GM21619 (cell line): Measurements from ENCODE around the gene LZTFL1.

Source experiments
- ATAC-seq: cut with Tn5 transposase; IDR thresholded peaks from one replicate; pipeline ENCODE4 v1.9.1; 2021; ENCODE audit not compliant: unreplicated experiment

The LZTFL1 gene

GRCh38 chr3:45814322-45814721, 27.6 kb downstream of the LZTFL1 start:
- ATAC-seq, result no peak

DNA sequence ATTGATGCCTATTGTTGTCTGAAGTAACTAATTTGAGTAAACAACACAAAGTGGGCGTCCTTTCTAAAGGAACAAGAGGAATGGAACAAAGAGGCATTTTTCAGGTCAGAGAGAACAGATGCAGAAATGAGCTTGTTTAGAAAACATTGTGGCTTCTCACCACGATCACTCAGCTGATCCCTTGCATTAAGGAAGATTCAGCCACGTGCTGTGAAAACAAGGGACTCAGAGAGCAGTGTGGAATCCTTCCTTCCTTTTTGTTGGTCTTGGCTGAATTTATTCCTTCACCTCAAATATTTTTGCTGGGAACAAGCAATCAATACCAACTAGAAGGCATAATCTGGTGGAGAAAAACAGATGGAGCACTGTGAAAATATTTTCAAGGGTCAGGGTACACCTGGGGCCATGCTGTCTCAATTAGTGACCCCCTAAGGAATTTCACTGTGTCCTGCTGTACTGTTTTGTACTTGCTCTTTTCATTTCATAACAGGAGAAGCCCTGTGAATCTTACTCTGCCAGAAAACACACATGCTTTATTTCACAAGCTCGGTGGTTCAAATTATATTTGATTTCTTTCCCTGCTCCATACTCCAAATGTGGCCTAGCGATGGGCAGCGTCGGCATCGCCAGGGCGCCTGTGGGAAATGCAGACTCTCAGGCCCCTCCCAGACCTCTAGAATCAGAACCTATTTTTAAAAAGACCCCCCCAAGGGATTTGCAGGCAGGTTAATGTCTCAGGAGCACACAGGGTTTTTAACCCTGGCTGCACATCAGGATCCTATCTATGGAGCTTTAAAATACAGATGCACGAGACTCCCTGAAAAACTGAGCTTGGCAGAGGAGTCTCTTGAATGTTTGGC, 34.0 kb downstream of the LZTFL1 start:
- ATAC-seq, result no peak

GRCh38 chr3:45807133-45807532, 34.8 kb downstream of the LZTFL1 start:
- no peak for ATAC-seq

- ATAC-seq, result no peak
Observed at GRCh38 chr3:45806072-45806471, 35.8 kb downstream of the LZTFL1 start.

DNA sequence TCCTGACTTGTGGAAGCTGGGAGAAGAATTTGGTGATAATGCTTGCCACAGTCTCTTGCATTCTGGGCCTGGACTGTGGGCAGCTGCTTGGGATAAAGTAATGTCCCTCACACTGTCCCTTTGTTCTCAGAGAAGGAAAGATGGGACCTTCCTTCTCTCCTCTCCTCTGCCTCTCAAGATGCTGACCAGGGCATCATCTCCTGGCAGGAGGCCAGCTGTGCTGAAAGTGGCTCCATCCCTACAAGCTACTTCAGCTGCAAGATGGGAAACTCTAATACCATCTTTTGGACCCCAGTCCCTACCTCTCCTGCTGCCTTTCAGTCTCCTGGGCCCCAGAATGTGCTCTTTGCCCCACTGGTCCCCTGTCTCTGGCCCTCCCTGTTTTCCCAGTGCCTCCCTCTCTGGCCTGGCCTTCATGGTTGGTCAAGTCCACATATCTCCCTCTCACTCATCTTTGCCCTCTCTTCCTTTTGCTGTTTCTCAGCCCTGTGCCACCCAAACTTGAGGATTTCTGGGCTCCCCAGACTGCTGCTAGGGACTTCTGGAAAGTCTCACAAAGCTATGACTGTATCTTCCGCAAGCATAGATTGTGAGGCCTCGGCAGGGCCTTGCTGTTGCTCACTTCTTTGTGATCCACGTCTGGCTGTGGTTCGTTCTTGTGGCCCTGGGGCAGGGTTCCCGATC, 38.5 kb downstream of the LZTFL1 start:
- no peak for ATAC-seq

DNA sequence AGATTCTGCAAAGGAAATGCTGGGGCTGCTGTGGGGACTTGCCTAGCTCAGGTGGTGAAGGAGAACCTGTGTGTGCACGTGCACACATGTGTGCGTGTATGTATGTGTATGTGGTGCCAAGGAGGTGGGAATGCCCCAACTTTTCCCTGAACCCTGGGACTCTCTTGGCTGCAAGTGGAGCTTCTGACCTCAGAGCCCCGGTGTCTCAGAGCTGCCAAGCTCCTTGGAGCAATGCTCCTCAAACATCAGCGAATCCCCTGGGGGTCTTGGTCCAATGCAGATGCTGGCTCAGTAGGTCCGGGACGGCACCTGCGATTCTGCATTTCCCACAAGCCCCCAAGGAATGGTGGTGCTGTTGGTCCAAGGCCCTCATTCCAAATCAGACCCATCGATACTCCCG, 39.8 kb downstream of the LZTFL1 start:
- no peak for ATAC-seq

DNA sequence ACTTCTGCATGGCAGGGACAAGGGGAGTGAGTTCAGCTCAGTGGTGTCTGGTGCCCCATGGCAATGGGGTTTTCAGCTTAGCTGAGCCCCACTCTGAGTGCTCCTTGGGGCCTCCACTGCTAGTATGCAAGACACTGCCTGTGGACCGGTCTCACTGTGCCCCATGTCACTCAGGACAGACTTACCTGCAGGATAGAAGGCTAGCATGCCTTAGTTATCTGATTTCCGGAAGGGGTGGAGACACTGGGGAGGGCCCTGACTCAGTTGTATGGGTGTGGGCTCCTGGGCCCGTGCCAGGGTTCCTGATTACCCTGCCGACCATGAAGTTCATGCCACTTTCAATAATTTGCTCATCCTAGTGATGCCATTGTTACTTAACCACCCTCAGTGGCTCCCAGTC, 41.3 kb downstream of the LZTFL1 start:
- ATAC-seq, result no peak

DNA sequence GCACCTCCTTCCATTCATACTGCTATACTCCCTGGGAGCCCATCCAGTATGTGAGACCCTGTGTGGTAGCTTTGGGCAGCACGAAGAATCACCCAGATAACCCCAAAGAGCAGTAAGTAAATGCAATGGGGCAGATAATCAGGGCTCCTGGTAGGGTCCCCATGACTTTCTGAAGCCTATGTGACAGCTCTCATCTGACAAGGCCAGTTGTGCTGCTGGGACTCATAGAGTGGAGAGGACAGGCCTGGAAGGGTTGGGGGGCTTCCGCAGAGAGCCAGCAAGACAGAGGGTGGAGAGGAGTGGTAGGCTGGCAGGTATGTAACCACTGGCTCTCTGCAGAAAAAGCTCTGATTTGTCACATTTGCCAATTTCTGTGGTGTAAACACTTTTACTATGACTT, 42.3 kb downstream of the LZTFL1 start:
- ATAC-seq, result no peak

GRCh38 chr3:45798034-45798433, 43.9 kb downstream of the LZTFL1 start:
- no peak for ATAC-seq

DNA sequence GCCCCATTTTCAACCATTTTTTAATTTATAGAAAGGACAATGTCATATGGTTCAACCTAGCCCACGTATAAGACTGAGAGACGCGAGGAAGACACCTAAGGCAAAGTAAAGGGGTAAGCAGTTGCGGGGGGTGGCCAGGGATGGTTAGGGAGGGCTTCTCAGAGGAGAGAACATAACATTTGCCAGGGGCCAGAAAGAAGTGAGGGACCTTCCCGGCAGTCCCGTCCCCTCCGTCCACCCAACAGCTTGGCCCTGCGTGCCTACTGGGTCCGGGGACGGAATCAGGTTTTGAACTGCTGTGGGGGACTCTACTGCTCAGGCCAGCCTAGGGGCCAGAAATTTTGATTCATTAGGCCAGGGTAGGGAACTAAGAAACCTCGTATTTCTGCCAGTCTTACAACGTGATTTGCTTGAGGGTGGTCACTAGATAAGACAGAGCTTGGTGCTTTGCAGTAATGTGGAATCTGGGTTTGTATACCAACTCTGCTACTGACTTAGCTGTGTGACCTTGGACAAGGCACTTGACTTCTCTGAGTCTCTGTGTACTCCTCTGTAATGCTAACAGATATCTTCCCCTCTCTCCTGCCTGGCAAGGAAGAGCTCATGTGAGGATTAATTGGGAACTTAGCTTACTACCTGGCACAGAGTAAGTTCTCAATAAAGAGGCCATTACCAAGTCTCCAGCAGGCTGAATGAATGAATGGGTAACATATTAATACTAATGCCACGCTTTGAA, 44.8 kb downstream of the LZTFL1 start:
- no peak for ATAC-seq

- ATAC-seq, result no peak
Observed at GRCh38 chr3:45795882-45796765, 45.8 kb downstream of the LZTFL1 start, which contains the start of gene SLC6A20. TSS of gene SLC6A20 (minus strand) at chr3:45796536. CDS start at chr3:45796419, 117 bp downstream.

DNA sequence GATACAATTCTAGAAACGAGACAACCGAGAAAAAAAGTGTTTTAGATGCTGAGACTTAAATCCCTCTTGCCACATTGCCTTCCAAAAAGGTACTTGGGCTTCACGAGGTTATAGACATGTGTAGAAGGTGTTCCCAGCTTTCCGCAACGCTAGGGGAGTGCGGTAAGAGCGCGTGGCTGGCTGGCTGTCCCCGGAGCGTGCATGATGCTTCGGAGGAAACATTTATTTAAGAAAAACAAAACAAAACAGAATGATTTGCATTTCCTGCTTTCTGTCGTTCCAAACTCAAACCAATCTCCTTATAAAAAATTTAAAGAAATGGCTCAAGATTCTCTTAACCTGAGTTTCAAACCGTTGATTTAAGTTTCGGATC, 46.4 kb downstream of the LZTFL1 start:
- no peak for ATAC-seq

- ATAC-seq, result no peak
Observed at GRCh38 chr3:45794660-45795059, 47.3 kb downstream of the LZTFL1 start.

GRCh38 chr3:45794177-45794560, 47.8 kb downstream of the LZTFL1 start:
- no peak for ATAC-seq

- ATAC-seq, result no peak
Observed at GRCh38 chr3:45793482-45794176, 48.3 kb downstream of the LZTFL1 start.

DNA sequence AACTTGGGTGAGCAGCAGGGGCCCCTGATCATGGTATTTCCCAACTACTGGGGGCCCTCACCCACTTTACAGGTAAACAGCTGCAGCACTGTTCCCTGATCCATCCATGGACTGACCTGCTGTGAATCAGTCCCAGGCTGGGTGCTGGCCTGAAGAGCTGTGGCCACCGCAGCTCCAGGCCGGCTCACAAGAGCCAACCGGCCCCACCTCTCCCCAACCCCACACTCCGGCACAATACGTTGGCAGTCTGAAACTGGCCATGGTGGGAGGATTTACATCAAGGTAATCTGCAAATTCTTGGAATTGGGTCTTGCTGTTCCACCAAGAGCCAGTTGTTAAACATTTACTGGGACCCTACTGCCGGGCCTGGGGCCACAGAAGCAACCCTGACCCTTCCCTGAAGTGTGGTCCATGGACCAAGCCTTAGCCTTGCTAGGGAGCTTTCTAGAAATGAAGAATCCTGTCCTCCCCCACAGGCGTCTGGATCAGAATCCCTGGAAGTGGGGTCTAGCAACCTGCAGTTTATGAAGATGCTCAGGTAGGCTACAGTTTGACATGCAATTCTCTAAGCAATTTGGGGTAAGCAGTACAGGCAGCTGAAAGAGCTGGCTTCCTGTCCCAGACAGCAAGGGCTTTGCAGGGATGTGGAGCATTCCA, 49.3 kb downstream of the LZTFL1 start:
- no peak for ATAC-seq

- ATAC-seq, result no peak
Observed at GRCh38 chr3:45792036-45792435, 49.9 kb downstream of the LZTFL1 start.

- no peak for ATAC-seq
Observed at GRCh38 chr3:45790596-45790995, 51.3 kb downstream of the LZTFL1 start.

GRCh38 chr3:45789235-45789812, 52.6 kb downstream of the LZTFL1 start:
- no peak for ATAC-seq
